GM21528 (cell line): Measurements from ENCODE around the gene TMEM52.

Experiments
- ATAC-seq: cut with Tn5 transposase; IDR thresholded peaks from one replicate; pipeline ENCODE4 v1.9.1; 2021; ENCODE audit warnings: mild to moderate bottlenecking, moderate library complexity; ENCODE audit not compliant: unreplicated experiment, low FRiP score

Gene TMEM52

DNA sequence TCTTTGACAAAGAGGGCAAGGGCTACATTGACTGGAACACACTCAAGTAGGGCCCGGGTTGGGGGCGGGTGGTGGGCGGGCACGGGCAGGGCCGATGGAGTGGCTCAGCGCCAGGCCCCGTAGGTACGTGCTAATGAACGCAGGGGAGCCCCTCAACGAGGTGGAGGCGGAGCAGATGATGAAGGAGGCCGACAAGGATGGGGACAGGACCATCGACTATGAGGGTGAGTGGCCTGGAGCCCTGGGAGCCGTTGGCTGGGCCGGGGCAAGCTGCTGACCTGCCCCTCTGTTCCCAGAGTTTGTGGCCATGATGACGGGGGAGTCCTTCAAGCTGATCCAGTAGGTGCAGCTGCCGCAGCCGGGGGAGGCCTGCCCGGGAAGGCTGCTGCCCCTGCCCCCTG, 2.2 kb downstream of the TMEM52 start:
- no peak for ATAC-seq

DNA sequence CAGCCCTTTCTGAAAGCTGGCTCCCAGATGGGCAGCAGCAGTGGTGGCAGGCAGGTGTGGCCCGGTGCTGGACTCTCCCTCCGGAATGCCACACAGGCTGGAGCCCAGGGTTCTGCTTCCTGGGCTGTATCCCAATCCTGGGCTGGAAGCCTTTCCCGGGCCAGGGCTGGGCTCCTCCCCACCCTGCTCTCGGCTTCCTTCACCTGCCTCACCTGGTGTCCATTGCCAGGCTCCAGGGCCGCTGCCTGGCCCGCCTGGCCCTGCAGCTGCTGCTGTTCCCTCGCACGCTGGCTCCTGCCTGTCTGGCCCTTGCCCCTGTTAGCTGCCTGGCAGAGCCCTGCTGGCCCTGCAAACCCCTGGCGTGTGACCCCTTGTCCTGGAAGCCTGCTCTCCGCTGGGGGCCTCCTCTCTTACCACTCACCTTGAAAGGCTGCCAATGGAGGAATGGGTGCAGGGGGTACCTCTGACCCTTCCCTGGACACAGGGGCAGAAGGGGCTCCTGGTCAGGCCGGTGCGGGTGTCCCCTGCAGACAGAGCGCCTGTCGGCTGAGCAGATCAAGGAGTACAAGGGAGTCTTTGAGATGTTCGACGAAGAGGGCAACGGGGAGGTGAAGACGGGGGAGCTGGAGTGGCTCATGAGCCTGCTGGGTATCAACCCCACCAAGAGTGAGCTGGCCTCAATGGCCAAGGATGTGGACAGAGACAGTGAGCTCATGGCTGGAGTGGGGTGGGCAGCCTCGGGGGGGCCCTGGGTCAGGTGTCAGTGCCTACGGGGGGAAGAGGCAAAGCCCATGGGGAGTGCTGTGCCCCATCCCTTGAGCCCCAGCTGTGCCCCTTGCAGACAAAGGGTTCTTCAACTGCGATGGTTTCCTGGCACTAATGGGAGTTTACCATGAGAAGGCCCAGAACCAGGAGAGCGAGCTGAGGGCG, 2.9 kb downstream of the TMEM52 start:
- ATAC-seq: no peak

DNA sequence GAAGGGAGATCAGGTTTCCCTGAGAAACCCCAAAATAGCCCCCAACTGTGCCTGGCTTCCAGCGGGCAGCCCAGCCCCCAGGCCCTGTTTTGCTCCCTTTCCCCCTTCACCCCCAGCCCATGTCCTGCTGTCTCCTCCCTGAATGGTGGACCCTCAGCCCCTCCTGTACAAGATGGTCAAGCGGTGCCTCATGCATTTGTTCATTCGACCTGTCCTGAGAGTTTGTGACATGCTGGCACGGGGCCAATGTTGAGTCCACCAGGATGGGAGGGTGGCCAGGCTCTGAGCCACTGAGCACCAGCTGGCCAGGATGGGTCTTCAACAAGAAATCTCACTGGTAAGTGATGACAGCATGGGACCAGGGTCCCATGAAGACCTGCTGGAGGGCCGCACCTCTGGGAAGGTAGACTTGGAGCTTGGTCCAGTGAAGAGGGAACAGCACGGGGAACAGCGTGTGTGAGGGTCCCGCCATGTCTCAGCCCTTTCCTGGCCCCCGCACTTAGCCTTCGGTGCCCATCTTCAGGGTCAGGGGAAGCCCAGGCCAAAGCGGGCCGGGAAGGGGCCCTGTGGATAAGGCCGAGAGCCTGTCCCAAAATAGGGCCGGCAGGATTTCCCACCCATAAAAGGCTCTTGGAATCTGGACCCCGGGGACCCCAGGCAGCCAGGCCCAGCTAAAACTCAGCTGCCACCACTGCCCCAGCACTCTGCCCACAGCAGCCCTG, 3.9 kb downstream of the TMEM52 start, which contains the start of gene CALML6:
TSS of gene CALML6 (plus strand) at position 290 of the 722 bp plus-strand sequence. CDS start at position 311, 21 bp downstream.
- ATAC-seq: no peak

DNA sequence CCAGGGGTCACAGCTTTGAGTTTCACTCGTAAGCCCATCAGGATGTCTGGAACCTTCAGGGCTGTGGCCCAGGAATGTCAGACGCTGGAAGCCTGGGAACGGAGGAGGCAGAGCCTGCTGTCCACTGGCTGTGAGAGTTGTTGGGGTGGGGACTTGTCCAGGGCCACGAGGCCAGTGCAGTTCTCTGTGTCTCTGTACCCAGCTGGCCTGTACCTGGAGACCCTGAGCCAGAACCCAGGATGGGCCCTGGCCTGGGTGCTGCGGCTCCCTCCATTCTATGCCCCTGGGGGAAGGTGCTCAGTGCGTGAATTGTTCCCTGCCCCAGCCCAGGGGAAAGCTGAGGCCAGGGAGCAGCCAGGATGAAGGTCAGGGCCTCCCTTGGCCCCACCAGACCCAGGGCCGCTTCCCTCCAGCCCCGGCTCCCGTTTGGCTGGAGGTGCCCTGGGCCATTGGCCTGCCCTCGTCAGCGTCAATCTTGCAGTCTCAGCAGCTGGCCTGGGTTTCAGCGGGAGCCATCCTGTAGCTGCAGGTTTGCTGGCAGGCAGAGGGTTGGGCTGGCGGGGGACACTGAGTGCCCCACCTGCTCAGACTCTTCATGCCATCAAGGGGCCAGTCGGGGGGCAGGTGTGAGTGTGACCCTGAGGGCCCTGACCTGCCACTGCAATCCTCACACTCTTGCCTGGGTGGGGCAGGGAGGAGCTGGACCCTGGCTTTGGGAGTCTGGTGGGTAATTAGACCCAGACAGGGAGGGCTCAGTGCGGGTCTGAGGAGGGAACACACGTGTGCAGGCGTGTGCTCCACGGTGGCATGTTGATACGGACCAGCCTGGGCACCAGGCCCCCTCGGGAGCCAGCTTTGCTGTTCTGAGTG, 4.7 kb downstream of the TMEM52 start:
- ATAC-seq: no peak

DNA sequence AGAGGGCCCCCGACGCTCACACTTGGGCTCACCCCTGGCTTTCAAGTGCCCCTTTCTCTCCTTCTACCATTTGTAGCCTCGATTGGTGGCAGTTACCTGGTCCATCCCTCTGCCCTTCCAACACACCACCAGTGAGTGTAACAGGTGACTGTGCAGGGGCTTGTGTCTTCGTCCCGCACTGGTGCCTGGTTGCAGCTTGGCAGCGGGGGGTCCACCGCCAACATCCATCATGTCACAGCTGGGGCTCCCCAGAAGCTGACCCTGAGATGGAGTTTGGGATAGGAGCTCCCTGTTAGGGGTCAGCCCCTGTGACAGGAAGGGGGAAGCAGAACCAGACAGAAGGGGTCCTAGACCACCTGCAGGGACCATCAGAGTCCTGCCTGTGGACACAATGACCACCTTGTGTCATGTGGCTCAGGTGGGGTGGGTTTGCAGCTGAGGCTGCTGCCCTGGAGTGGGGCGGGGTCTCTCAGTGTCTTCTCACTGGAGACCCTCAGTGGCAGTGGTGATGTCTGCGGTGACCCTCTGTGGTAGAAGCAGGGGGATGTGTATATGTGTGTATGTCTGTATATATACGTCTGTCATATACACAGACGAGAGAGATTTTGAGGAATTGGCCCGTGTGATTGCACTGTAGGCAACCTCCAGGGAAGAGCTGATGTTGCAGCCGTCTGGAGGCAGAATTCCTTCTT, 7.6 kb downstream of the TMEM52 start:
- no peak for ATAC-seq

DNA sequence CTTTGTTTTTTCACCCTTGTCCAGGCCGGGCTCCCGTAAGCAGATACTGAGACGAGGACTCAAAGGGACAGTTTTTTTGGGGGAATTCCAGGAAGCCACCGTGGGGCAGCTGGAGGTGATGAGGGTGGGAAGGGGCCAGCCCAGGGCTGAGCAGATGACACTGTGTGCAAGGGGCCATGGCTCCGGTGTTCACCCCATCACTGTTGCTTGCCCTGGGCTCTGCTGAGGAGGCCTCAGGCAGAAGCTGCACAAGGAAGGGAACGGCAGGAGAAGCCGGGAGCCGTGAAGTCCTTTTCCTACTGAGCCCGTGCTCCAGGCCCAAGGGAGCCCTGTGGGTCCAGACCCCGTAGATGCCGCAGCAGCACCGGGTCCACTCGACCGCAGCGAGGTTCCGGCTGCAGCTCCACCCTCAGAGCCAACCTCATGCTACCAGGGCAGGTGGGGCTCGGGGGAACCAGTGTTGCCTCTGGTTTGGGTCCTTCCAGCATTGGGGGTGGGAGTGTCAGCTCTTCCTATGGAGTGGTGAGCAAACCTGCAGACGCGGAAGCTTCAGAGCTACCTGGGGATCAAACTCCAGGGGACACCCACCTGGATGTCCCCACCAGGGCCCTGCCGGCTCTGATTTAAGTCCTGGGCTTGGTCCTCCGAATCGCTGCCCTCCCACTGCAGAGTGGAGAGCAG, 8.3 kb downstream of the TMEM52 start:
- no peak for ATAC-seq

DNA sequence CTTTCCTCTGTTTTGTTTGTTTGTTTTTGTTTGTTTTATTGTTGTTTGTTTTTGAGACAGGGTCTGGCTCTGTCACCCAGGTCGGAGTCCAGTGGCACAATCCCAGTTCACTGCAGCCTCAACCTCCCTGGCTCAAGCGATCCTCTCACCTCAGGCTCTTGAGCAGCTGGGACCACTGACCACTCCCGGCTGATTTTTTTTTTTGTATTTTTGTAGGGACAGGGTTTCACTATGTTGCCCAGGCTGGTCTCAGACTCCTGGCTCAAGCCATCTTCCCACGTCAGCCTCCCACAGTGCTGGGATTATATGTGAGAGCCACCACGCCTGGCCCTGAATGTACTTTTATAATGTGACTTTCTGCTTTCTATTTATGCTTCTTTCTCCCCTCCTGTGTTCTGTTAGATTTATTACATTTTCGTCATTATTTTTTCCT, 9.0 kb downstream of the TMEM52 start:
- no peak for ATAC-seq

DNA sequence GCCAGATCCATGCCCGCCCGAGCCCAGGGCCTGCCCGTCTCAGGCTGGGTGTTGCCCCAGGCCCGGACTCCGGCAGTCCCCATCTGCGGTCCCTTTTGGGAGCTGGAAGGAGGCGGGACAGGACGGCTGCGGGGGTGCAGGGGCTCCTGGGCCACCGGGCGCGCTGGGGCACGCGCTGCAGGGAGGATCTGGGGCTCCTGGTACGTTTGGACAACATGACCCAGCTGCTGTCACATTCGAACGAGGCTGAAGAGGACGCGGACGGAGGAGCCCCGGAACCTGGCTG, 10.6 kb downstream of the TMEM52 start:
- ATAC-seq: no peak

DNA sequence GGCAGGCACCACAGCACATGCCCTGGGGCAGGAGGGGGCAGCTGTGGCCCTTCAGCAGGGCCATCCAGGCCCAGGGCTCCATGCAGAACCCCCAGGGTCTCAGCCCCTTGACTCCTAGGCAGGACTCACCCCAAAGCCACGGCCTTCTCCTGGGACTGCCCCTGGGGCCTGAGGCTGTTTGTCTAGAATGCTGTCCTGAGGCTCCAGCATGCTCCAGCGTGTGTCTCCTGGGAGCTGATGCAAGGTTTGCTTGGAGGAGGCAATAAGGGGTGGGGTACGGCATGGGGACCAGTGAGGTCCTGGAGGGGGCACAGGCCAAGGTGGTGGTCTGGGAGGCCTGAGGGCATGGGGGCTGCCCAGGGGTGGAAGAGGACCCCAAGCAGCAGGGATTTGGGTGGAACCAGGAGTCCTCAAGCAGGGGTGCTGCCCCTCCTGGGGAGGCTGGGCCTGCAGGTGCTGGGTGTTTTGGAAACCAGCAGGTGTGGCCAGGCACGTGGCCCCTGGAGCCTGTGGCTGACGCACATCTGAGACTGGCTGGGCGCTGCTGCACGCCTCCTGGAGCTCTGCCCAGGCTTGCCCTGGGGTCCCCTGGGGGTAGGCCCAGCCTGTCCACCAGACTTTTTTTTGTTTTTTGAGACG, 11.9 kb downstream of the TMEM52 start:
- no peak for ATAC-seq

DNA sequence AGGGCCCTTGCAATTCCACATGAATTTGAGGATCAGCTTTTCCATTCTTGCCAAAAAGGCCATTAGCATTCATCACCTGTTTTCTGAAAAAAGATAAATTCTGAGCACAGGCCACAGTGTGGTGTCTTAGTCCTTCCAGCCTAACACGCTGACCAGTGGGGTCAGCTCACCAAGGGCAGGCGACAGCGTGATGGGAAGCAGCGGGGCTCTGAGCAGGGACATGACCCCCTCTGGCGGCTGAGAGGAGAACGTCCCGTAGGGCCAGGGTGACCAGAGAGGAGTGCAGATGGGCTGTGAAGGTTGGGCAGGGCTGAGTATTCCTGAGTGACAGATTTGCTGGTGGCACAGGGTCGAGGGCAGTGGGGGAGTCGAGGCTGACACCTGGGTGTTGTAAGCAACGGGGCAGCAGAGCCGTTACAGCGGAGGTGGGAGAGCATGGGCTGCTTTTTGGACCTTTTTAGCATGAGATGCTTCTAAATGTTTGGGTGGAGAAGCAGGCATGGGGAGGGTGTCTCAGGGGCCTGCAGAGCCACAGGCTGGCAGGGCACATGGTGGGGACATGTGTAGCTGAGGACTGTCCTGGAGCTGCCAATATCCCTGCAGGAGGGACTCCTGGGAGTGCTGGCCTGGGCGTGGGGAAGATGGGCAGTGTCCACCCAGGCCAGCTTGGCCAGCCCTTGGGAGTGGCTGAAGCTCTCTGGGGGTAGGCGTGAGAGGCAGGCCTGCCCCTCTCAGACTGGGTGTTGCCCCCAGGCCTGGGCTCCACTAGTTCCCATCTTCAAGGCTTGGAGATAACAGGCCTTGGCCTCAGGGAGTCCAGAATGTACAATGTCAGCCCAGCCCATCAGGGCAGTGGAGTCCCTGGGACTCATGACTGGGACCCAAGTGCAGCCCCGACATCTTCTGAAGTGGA, 12.6 kb downstream of the TMEM52 start:
- ATAC-seq: no peak

DNA sequence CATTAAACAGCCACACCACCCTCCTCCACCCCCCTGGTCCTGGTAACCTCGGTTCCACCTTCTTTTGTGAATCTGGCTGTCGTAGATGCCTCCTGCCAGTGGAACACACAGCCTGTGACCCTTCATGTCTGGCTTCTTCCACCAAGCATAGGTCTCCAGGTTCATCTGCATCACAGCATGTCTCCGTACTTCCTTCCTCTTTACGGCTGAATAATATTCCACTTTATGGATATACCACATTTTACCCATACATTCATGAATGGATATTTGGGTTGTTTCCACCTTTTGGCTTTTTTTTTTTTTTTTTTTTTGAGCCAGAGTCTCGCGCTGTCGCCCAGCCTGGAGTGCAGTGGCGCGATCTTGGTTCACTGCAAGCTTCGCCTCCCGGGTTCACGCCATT, 15.9 kb downstream of the TMEM52 start:
- ATAC-seq: no peak

DNA sequence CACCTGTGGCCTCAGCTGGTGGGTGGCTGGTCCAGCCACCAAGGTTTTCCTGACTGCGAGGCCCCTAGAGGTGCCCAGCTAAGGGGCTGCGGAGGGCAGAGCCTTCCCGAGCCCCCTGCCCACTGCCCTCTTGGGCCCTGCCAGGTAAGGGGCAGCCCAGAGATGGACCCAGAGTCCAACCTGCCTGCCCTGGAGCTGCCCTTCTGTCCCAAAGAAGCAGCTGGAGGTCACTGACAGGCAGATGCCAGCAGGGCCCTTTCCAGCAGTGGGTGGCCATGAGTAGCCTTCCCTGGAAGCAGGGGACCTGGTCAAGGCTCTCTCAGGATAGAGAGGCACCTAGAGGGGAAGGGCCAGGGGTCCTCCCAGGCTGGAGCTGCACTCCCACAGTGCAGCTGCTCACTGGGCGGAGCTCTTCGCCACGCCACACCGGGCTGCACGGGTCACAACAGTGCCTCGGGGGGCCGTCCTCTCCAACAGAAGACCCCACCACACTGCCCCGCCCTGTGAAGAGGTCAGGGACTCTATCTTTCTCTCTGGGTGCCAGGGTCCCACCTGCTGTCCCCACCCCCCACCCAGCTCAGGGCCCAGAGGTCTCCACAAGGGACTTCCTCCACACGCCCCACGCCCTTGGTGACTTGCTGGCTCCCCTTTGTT, 17.3 kb downstream of the TMEM52 start:
- ATAC-seq: no peak

DNA sequence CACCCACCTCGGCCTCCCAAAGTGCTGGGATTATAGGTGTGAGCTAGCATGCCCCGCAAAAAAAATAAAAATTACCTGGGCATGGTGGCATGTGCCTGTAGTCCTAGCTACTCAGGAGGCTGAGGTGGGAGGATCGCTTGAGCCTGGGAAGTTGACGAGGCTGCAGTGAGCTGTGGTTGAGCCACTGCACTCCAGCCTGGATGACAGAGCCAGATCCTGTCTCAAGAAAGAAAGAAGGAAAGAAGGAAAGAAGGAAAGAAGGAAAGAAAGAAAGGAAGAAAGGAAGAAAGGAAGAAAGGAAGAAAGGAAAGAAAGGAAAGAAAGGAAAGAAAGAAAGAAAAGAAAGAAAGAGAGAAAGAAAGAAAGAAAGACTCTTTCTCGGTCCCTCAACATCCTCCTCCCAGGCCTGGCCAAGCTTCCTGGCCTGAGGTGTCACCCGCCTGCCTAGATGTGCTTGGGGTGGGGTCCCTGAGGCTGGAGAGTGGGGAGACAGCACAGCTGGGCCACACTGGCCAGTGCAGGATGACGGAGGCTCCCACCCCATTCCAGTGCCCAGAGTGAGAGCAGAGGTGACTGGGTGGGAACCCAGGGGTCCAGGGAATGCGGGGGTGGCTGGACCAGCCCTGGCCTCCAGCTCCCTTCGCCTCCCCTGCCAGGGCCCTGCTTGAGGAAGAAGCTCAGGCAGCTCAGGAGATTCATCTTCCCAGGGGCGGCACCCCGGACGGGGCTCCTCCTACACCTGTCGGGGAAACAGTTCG, 18.0 kb downstream of the TMEM52 start:
- no peak for ATAC-seq

DNA sequence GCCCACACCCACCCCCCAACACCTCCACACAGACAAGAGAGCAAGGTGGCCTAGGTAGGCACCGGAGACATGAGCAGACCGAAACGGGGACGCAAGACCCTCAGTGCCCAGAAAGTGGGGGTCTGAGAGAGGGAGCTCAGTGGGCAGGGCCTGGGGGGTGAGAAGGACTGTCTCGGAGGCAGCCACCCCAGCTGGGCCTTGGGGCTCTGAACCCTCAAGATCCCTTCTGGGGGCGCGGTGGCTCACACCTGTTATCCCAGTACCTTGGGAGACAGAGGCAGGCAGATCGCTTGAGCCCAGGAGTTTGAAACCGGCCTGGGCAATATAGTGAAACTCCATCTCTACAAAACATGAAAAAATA, 19.1 kb downstream of the TMEM52 start:
- no peak for ATAC-seq

DNA sequence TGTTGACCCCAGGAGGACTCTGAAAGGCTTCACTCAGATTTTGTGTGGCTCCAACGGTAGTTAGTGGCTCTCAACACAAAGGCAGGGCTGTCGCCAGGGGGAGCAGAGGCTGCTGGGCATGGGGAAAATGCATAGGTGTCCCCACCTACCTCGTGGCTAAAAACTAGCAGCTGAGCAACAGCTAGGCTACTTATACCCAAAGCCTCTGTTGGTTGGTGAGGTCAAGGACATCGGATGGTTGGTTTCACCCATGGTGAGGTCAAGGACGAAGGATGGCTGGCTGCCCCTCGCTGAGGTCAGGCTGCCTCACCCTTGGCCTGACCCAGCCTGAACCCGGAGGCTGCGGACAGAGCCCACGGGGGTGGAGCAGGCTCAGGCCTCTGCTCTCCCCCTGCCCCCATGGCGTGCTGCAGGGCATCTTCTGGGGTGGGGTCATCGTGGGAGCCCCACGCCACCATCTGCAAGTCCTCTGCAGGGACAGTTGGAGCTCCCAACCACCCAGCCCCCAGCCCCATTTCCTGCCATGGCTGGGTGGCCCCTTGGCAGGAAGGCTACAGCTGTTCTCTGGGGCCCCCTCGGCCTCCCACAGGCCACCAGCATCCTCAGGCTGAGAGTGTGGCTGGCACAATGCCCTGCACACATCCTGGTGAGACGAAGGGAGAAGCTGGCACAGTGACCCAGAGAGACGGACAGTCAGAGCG, 19.7 kb downstream of the TMEM52 start:
- no peak for ATAC-seq

DNA sequence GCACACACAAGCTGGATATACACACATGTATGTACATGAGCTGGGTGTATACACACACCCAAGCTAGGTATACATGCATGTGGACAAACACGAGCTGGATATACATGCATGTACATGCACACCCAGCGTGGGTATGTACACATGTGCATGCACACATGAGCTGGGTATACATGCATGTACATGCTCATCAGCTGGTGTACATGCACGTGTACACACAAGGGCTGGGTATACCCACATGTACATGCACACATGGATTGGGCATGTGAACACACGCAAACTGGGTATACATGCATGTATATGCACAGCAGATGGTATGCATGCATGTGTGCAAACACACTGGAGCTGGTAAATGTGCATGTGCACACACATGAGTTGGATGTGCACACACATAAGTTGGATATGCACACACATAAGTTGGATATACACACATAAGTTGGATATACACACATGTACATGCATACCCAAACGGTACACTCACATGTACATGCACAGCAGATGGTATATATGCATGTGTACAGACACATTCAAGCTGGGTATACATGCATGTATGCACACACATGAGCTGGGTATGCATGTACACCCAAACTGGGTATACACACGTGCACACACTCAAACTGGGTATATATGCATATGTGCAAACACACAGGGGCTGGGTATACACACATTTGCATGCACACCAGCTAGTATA, 20.7 kb downstream of the TMEM52 start:
- ATAC-seq: no peak
